PC-9 (cell line): ENCODE measurements around the gene ADARB2.

Experiments
- EZH2 ChIP-seq: fragments of 200-600 bp; sonication (generic); IDR thresholded peaks from 2 replicates; pipeline ENCODE4 v1.8.0; 2017; ENCODE audit warnings: antibody characterized with exemption, low read depth
- TF ChIP-seq, protein P1 (sequence below): fragments of 200-600 bp; sonication (generic); conservative IDR thresholded peaks from 2 replicates; pipeline ENCODE4 v1.6.1; 2017; ENCODE audit warnings: mixed run types, antibody characterized with exemption, mild to moderate bottlenecking, moderate library complexity

DNA sequence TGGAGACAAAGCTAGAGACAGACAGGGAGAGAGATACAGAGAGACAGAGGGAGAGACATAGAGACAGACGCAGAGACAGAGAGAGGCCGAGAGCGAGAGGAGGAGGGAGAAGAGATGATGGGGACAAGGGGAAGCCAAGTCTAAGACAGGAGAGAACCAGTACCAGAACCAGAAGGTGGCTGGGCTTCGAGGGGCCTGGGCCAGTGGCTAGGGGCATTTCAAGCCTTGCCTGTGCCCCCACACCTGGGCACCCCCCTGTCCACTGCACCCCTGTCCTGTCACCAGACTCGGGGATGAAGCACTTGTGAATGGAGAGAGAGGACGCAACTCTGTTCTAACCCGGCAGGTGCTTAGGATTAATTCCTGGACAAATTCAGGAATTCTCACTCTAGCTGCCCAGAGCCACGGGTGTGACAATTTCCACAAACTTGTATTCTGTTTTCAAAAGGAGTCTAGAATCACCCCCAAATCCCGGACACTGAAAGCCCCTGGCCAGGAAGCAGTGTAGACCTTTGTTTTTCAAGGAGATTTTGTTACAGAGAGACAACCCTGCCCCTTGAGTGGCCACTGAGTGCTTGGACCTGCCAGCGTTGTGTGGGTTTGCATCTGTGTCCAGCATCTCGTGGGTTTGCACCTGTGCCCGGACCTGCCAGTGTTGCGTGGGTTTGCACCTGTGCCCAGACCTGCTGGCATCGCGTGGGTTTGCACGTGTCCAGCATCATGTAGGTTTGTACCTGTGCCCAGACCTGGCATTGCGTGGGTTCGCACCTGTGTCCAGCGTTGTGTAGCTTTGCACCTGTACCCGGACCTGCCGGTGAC, 523.9 kb downstream of the ADARB2 start:
- TF ChIP-seq, protein P1, sequence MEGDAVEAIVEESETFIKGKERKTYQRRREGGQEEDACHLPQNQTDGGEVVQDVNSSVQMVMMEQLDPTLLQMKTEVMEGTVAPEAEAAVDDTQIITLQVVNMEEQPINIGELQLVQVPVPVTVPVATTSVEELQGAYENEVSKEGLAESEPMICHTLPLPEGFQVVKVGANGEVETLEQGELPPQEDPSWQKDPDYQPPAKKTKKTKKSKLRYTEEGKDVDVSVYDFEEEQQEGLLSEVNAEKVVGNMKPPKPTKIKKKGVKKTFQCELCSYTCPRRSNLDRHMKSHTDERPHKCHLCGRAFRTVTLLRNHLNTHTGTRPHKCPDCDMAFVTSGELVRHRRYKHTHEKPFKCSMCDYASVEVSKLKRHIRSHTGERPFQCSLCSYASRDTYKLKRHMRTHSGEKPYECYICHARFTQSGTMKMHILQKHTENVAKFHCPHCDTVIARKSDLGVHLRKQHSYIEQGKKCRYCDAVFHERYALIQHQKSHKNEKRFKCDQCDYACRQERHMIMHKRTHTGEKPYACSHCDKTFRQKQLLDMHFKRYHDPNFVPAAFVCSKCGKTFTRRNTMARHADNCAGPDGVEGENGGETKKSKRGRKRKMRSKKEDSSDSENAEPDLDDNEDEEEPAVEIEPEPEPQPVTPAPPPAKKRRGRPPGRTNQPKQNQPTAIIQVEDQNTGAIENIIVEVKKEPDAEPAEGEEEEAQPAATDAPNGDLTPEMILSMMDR, result no peak
- TF ChIP-seq EZH2, result no peak
